ENCODE measurements around the gene ZFP90.

The ZFP90 gene

GRCh38 chr16:68506331-68507053 is 32.6 kb upstream of the ZFP90 start:
- no peak overlapping the region for H3K4me3 ChIP-seq (ENCODE audit: low read depth, low read length)
- TF ChIP-seq POLR2A (IDR thresholded peaks at IDR 0.05; ENCODE audit: extremely low read depth, insufficient read length) (no peak), MYC (IDR thresholded peaks at IDR 0.05; ENCODE audit: low read depth, low read length) (no peak), MAX (IDR thresholded peaks at IDR 0.05; ENCODE audit: low read depth, low read length) (no peak), CTCF (IDR thresholded peaks at IDR 0.05; ENCODE audit: low read depth, low read length) (no peak)
- DNase-seq (ENCODE audit: low read depth) = no peak

GRCh38 chr16:68508013-68508412 is 31.1 kb upstream of the ZFP90 start:
- DNase-seq (ENCODE audit: low read depth) = no peak
- H3K4me3 ChIP-seq (ENCODE audit: low read depth, low read length) = no peak overlapping the region
- no peak for TF ChIP-seq POLR2A (IDR thresholded peaks at IDR 0.05; ENCODE audit: extremely low read depth, insufficient read length)
- TF ChIP-seq MAX (IDR thresholded peaks at IDR 0.05; ENCODE audit: low read depth, low read length) = no peak
- TF ChIP-seq MYC (IDR thresholded peaks at IDR 0.05; ENCODE audit: low read depth, low read length) = no peak
- TF ChIP-seq CTCF (IDR thresholded peaks at IDR 0.05; ENCODE audit: low read depth, low read length) = no peak

GRCh38 chr16:68508641-68509240 is 30.4 kb upstream of the ZFP90 start:
- no peak for DNase-seq (ENCODE audit: low read depth)
- no peak overlapping the region for H3K4me3 ChIP-seq (ENCODE audit: low read depth, low read length)
- TF ChIP-seq POLR2A (IDR thresholded peaks at IDR 0.05; ENCODE audit: extremely low read depth, insufficient read length) (no peak), MAX (IDR thresholded peaks at IDR 0.05; ENCODE audit: low read depth, low read length) (no peak), MYC (IDR thresholded peaks at IDR 0.05; ENCODE audit: low read depth, low read length) (no peak), CTCF (IDR thresholded peaks at IDR 0.05; ENCODE audit: low read depth, low read length) (no peak)

- no peak for TF ChIP-seq CTCF (IDR thresholded peaks at IDR 0.05; ENCODE audit: low read depth, low read length)
- TF ChIP-seq MYC (IDR thresholded peaks at IDR 0.05; ENCODE audit: low read depth, low read length) = no peak
- TF ChIP-seq MAX (IDR thresholded peaks at IDR 0.05; ENCODE audit: low read depth, low read length) = no peak
- no peak for TF ChIP-seq POLR2A (IDR thresholded peaks at IDR 0.05; ENCODE audit: extremely low read depth, insufficient read length)
- no peak for DNase-seq (ENCODE audit: low read depth)
- H3K4me3 ChIP-seq (ENCODE audit: low read depth, low read length) = no peak overlapping the region
Measured at GRCh38 chr16:68509381-68509780, 29.7 kb upstream of the ZFP90 start.

GRCh38 chr16:68510775-68511174 is 28.3 kb upstream of the ZFP90 start:
- TF ChIP-seq POLR2A (IDR thresholded peaks at IDR 0.05; ENCODE audit: extremely low read depth, insufficient read length) (no peak), CTCF (IDR thresholded peaks at IDR 0.05; ENCODE audit: low read depth, low read length) (no peak), MAX (IDR thresholded peaks at IDR 0.05; ENCODE audit: low read depth, low read length) (no peak), MYC (IDR thresholded peaks at IDR 0.05; ENCODE audit: low read depth, low read length) (no peak)
- no peak overlapping the region for H3K4me3 ChIP-seq (ENCODE audit: low read depth, low read length)
- DNase-seq (ENCODE audit: low read depth) = no peak
